T-helper 1 cell treated with Interleukin-12 subunit alpha and Interleukin-12 subunit beta and Interleukin-4 antibody, amounts not matched to agents 30 ng/mL and 1 ng/mL, for 36 hours (primary cell): Measurements from ENCODE around the gene KCND1. TPM values are rescaled to one million over a fixed set of nuclear protein-coding genes. Genes with fewer than 3 reads are reported as not detected.

Experiments
- intact Hi-C: fragments of 100-400 bp; cut with micrococcal nuclease; formaldehyde crosslinking; loops from one replicate; pipeline ENCODE4 v1.15.1; 2024
- total RNA-seq: library from RNA; stranded (reverse); gene quantifications from 2 replicates; pipeline ENCODE4 v1.2.3, GENCODE V29; 2022

KCND1 gene
- total RNA-seq, 1 donor from 2014 or later, result 5.0 TPM

- intact Hi-C loops, result loop anchor here (1.0 to 5.0 kb wide), 4 partner anchors 18 to 417 kb away; partner anchors contain the start of genes EBP and OTUD5
These were observed 32.0 kb downstream of the KCND1 start for GRCh38 chrX:48939524-48940228.

- intact Hi-C loops, result loop anchor here (1.0 to 5.0 kb wide), 4 partner anchors 18 to 417 kb away; partner anchors contain the start of genes EBP and OTUD5
These were observed 32.8 kb downstream of the KCND1 start for GRCh38 chrX:48938721-48939425.

- intact Hi-C loops, result loop anchor here (1.0 to 5.0 kb wide), 7 partner anchors 8 to 415 kb away; partner anchors contain the start of genes EBP, HDAC6, PIM2 and PQBP1
These were observed 34.4 kb downstream of the KCND1 start for GRCh38 chrX:48937054-48937907.

- intact Hi-C loops, result loop anchor here (1.0 to 5.0 kb wide), 7 partner anchors 9 to 414 kb away; partner anchors contain the start of genes EBP, HDAC6, PIM2 and PQBP1
These were observed 35.1 kb downstream of the KCND1 start for GRCh38 chrX:48936429-48937053.

GRCh38 chrX:48935301-48935670, 36.4 kb downstream of the KCND1 start:
- intact Hi-C loops, result loop anchor here (5.0 kb wide), 1 partner anchor 413 kb away; the partner anchor contains the start of gene EBP

- intact Hi-C loops, result loop anchor here (5.0 kb wide), 1 partner anchor 412 kb away; the partner anchor contains the start of gene EBP
These were observed 36.9 kb downstream of the KCND1 start for GRCh38 chrX:48934581-48935300.

- intact Hi-C loops, result no loop called here
These were observed 37.9 kb downstream of the KCND1 start for GRCh38 chrX:48933757-48934156.

- intact Hi-C loops, result no loop called here
These were observed 43.8 kb downstream of the KCND1 start for GRCh38 chrX:48927736-48928382.

GRCh38 chrX:48927123-48927522, 44.5 kb downstream of the KCND1 start:
- intact Hi-C loops, result no loop called here

- intact Hi-C loops, result no loop called here
These were observed 47.4 kb downstream of the KCND1 start for GRCh38 chrX:48924270-48924669.

GRCh38 chrX:48923771-48924170, 47.9 kb downstream of the KCND1 start:
- intact Hi-C loops, result no loop called here

GRCh38 chrX:48920718-48921104, 50.9 kb downstream of the KCND1 start:
- intact Hi-C loops, result no loop called here

GRCh38 chrX:48919947-48920717, 51.5 kb downstream of the KCND1 start:
- intact Hi-C loops, result loop anchor here (1.0 to 5.0 kb wide), 10 partner anchors 9 to 398 kb away; partner anchors contain the start of genes EBP, PPP1R3F, SLC35A2 and SUV39H1

- intact Hi-C loops, result loop anchor here (1.0 to 5.0 kb wide), 10 partner anchors 8 to 397 kb away; partner anchors contain the start of genes EBP, PPP1R3F, SLC35A2 and SUV39H1
These were observed 52.2 kb downstream of the KCND1 start for GRCh38 chrX:48919360-48919841.

- intact Hi-C loops, result loop anchor here (1.0 to 5.0 kb wide), 10 partner anchors 7 to 396 kb away; partner anchors contain the start of genes EBP, PPP1R3F, SLC35A2 and SUV39H1
These were observed 52.9 kb downstream of the KCND1 start, which contains the start of gene PIM2 for GRCh38 chrX:48918643-48919340. Gene PIM2, minus strand, starts transcription at chrX:48919024. Its CDS starts 190 bp downstream, at chrX:48918834.

GRCh38 chrX:48918301-48918642, 53.4 kb downstream of the KCND1 start:
- intact Hi-C loops, result loop anchor here (2.0 to 5.0 kb wide), 5 partner anchors 221 to 396 kb away; partner anchors contain the start of genes EBP, PPP1R3F and SUV39H1
